GM18520 (cell line): Measurements from ENCODE around the gene ACOT7.

ENCODE experiments used
- ATAC-seq: cut with Tn5 transposase; IDR thresholded peaks from one replicate; pipeline ENCODE4 v1.9.1; 2021; ENCODE audit not compliant: unreplicated experiment

The ACOT7 gene

GRCh38 chr1:6347641-6348487, 45.7 kb downstream of the ACOT7 start:
- no peak for ATAC-seq

DNA sequence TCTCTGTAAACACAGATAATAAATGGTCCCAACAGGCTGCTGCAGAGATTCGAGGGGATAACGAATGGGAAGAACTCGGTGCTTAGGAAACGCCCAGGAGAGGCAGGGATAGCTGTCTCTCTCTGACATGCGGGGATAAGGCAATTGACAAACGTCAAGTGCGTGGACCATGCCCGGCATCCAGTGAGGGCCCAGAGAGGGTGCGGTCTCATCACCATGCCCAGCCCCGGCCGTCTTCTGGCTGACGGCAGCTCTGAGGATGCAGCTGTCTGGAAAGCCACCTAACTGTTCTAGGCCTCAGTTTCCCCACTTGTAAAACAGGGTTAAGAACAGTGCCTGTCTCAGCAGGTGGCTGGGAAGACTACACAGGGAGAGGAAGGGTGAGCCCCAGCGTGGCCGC, 48.1 kb downstream of the ACOT7 start:
- ATAC-seq, result no peak

- ATAC-seq, result no peak
Observed at GRCh38 chr1:6345009-6345408, 48.6 kb downstream of the ACOT7 start.

DNA sequence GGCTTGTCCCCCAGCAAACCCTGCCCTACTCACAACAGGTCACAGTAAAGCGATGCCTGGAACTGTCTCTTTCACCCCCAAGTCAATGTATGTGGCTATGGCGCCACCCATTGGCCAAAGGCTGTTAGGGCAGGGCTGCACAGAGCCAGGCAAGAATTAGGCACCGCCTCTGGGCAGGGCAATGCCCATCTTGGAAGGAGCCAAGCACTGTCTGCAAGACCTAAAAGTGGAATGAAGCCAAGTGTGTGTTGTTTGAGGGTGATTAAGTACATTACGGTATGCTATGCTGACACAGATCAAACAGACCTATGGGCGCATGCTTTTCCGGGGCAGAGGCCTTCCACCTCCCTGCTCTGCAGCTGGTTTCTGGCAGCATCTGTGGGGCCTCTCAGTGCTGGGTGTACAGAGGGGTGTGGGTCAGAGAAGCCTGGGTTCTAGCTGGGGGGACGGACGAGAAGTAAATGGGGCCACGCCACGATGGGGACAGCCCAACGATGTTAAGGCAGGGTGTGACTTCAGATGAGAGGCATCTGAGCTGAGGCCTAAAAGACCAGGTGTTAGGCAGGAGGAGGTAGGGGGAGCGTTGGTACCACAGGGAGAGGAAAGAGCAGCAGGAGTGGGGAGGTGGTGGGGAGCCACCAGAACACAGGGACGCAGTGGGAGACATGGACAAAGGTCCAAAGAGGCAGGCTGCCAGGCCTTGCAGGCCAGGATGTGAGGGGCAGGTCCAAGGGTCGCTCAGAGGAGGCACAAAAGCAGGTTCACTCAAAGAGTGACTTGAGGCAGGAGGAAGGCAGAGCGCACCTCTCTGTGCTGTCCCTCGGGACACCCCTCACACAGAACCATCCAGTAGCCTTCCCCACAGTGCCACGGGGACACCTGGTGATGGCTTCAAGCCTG, 49.8 kb downstream of the ACOT7 start:
- no peak for ATAC-seq

- ATAC-seq, result no peak
Observed at GRCh38 chr1:6342056-6342455, 51.5 kb downstream of the ACOT7 start.

DNA sequence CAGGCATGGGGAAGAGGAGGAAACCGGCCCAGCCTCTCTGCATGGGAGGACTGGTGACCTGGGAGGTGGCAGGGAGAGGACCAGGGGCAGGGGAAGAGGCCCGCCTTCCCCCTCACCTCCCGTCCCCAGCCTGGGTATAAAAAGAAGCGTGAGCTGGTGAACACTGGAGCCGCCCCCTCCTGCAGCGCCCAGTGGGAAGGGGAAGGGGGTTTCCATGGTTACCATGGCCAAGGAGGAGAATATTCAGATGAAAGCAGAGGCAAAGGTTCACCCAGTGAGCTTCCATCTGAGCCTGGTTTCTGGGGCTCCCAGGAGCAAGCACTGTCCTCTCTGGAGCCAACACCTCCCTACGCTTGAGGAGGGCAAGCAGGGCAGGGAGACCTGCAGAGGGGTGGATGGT, 54.9 kb downstream of the ACOT7 start:
- no peak for ATAC-seq

DNA sequence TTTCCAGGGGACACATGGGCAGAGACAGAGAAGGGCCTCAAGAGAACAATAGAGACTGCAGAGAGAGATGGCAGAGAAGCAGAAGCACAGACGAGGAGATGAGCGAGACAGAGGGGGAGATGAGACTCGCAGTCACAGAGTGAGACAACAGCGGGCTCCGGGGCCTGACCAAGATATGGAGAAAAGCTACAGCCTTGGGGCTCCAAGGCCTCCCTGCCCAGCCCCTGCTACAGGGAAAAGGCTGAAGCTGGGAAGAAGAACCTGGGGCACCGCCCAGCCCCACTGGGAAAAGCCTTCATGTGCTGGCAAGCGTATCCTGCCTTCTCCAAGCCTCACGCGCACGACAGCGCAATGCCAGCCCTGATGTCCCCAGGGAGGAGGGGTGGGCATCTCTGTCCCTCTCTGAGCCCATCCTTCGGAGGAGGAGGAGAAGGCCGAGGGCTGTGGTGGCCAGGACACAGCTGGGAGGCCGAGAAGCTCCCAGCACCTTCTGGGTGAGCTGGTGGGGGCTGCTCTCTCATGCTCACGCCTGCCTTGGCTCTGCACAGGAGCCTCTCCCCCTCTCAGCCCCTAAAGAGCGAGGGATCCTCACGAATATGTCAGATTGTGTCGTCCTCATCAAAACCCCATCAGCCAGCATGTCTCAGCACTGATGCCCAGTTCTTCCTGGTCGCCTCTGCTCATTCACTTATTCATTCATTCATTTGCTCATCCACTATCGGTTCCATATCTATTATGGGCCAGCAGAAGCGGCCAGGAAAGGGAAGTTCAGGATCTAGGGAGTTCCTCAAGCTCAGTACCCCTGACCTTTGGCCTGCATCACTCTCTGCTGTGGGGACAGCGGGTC, 56.6 kb downstream of the ACOT7 start:
- ATAC-seq, result no peak

DNA sequence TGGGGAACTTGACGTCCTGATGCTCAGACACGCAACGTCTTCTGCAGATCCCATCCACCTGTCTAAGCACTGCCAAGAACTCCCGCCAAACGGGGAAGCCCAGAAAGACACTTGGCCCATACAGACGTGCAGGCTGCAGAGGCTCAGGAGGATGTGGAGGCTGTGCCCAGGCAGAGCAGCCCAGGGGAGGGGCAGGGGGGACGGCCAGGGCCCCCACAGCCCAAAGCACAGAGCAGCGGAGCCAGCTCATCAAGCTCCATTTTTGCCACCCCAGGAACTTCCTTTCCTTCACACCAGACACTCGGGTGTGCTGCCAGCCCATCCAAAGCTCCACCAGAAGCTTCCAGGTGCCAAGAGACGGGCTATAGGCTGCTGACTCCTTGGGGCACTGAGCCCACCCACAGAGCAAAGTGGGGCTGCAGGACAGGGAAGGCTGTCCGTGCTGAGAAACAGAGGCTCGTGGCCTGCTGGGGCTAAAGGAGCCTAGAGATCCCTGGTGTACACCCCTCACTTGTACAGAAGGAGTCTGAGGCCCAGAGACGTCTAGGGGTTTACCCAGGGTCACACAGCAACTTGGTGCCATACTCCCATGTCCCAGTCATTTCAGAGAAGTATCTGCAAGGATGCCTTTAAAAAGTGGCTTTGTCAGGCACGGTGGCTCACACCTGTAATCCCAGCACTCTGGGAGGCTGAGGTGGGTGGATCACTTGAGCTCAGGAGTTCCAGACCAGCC, 59.1 kb downstream of the ACOT7 start:
- no peak for ATAC-seq

DNA sequence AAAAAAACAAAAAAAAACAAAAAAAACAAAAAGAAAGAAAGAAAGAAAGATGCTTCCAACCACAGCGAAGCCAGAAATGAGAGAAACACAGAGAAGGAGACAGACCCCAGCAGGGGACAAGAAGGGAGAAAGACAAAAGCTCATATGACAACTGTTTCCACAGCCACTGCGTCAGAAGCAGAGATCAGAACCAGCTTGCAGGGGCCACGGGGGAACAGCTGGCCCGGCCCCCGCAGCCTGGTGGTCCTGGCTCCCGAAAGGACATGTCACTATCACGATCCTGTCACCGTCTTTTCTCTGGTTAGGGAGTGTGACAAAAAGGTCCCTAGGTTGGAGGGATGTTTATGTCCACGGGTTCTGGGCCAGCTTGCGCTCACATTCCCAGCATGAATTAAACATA, 60.7 kb downstream of the ACOT7 start:
- no peak for ATAC-seq

GRCh38 chr1:6331543-6332273, 61.9 kb downstream of the ACOT7 start:
- no peak for ATAC-seq

DNA sequence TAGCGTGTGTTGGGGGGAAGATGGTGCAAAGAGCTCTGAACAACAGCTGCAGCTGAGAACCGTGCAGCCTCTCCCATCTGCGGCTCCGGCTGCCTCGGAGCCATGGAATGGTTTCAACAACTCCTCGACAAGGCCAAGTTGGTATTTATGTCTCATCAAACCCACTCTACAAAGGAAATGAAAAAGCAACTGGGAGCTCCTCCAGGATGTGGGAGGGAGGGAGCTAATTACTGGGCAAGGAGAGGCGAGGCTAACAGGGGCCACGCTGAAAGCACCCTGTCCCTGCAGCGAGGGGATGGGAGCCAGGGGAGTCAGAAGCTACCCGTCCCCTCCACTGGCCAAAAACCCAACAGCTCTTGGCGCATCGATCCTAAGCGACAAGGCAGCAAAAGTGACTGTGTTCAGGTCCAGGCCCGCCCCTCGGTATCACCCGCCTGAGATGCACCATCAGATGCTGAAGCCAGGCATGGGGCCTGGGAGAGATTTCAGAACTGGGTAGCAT, 63.1 kb downstream of the ACOT7 start:
- no peak for ATAC-seq

DNA sequence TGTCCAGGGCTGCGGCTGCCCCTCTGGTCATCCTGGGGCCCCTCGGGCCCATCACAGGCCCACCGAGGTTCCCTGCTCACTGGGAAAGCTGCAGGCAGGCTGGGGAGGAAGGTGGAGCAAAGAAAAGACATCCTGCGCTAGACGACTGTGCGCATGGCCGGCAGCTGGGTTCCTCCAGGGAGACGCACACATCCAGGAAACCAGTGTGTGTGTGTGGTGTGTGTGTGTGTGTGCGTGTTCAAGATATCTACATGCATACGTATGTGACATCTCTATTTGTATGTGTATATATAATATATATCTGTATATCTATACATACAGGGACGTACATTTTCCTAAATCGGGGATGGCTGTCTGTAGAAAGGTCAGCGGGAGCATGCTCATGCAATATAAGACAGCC, 63.7 kb downstream of the ACOT7 start:
- no peak for ATAC-seq

DNA sequence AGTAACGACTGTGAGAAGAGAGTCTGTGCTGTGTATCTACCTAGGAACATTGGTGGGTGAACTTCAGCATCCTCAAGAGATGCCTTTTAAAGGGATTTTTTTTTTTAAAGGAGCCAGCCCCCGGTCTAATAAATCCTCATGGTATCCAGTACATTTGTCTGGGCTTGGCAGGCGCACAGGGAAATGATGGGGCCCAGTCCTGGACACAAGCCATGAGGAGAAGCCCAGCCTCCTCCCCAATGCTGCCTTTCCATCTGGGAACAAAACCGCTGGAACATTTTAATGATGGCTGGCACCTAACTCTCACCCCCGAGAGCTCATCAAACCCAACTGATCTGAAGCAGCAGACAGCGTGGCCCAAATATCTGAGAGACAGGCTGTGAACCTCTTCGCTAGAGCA, 64.2 kb downstream of the ACOT7 start:
- no peak for ATAC-seq

DNA sequence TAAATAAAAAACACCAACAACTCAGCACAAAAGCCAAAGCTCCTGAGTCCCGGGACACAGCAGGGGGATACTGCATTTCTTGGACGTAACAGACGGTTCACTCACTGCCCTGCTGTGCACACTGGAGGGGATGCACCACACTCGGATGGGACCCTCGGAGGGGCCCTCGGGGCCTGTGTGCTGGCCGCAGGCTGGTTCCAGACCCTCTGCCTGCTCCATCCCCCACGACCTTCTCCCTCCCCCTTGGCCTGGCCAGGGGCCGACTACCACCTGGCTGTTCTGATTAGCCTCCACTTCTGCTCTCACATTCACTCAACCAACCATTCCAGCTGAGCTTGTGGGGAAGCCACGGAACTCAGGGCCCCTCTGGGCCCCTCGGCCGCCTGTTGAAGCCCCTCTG, 64.9 kb downstream of the ACOT7 start:
- no peak for ATAC-seq

- ATAC-seq, result no peak
Observed at GRCh38 chr1:6328091-6328490, 65.5 kb downstream of the ACOT7 start.

DNA sequence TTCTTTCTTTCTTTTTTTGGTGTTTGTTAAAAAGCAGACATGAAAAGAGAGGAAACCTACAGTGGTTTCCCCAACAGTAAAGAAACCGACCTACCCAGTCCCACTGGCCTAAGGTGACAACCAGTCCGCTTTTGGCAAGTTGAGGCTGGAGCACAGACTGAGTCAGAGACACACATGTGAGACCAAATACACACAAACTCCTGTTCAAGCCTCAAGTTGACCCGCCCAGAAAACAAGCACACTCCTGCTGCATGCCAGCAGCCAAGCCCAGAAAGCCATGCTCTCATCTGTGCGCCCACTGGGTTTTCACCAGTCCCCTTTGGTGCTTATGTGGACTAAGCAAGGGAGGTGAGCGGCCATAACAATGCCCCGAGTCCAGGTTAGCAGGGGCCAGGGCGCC, 68.1 kb downstream of the ACOT7 start:
- no peak for ATAC-seq

DNA sequence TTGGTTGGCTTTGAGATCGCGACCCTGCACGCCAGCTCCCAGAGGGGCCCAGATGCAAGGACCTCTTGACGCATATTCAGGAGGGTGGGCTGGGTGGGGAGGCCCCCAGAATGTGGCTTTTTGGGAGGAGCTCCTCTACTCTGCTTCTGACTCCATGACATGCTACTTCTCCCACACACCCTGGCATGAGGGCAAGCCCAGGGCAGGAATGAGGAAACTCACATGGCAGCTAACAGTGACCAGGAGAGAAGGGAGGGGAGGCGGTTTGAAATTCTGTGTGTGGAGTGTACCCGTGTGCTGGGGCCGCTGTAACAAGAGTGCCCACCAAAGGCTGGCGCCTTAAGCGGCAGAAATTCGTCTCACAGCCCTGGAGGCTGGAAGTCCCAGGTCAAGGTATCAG, 71.4 kb downstream of the ACOT7 start:
- no peak for ATAC-seq

GRCh38 chr1:6321205-6321604, 72.4 kb downstream of the ACOT7 start:
- ATAC-seq, result no peak

- ATAC-seq, result no peak
Observed at GRCh38 chr1:6317098-6317760, 76.3 kb downstream of the ACOT7 start.
